C1 segment of cervical spinal cord (tissue), 14 donors: ENCODE measurements around the gene TMOD1.
A peak's percentile ranks its signal among the peaks of the same experiment; 100 is the strongest.

Experiments
- DNase-seq, 14 donors: peaks; one replicate each; lab custom pipeline; 2025; lab: John Stamatoyannopoulos, UW

TMOD1 gene

GRCh38 chr9:97632248-97632984 lies 130.9 kb downstream of the TMOD1 start:
- DNase-seq: peak in 1 of 14 donors; percentile 49

GRCh38 chr9:97632985-97633858 lies 131.8 kb downstream of the TMOD1 start, which contains the start of the genes NCBP1 and TSTD2:
Gene NCBP1 (plus strand): TSS chr9:97633821. CDS start chr9:97633882, 61 bp downstream.
Gene TSTD2 (minus strand): TSS chr9:97633368. CDS start chr9:97627562, 5,806 bp downstream.
- peak; percentile 89 to 100 (median 96) for DNase-seq

- DNase-seq: peak in 1 of 14 donors; percentile 52
Observed at GRCh38 chr9:97633859-97634490, 132.5 kb downstream of the TMOD1 start.

GRCh38 chr9:97635026-97635425 lies 133.6 kb downstream of the TMOD1 start:
- no peak for DNase-seq

GRCh38 chr9:97636903-97637302 lies 135.4 kb downstream of the TMOD1 start:
- DNase-seq: no peak

- DNase-seq: no peak
Observed at GRCh38 chr9:97638666-97639065, 137.2 kb downstream of the TMOD1 start.

- DNase-seq: no peak
Observed at GRCh38 chr9:97640325-97640724, 138.9 kb downstream of the TMOD1 start.

GRCh38 chr9:97645720-97646119 lies 144.3 kb downstream of the TMOD1 start:
- DNase-seq: no peak

- no peak for DNase-seq
Observed at GRCh38 chr9:97647996-97648395, 146.5 kb downstream of the TMOD1 start.
